ENCODE data around the gene C19orf67. TPM values are rescaled to one million over a fixed set of nuclear protein-coding genes. Genes with fewer than 3 reads are reported as not detected.

C19orf67 gene
- total RNA-seq, 1 experiment from 2014 or later, result not detected

DNA sequence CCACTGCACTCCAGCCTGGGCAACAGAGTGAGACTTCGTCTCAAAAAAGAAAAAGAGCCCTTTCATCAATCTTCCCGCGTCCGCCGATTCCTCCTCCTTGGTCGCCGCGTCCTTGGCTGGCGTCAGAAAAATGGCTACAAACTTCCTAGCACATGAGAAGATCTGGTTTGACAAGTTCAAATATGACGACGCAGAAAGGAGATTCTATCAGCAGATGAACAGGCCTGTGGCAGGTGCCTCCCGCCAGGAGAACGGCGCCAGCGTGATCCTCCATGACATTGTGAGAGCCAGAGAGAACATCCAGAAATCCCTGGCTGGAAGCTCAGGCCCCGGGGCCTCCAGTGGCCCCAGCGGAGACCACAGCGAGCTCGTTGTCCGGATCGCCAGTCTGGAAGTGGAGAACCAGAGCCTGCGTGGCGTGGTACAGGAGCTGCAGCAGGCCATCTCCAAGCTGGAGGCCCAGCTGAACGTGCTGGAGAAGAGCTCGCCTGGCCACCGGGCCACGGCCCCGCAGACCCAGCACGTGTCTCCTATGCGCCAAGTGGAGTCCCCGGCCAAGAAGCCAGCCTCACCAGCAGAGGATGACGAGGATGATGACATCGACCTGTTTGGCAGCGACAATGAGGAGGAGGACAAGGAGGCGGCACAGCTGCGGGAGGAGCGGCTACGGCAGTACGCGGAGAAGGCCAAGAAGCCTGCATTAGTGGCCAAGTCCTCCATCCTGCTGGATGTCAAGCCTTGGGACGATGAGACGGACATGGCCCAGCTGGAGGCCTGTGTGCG lies 15.1 kb downstream of the C19orf67 start:
- in situ Hi-C loops (cut with HindIII; ENCODE audit: low pct_unique_long_range_greater_than_20kb, low sequenced_read_pairs), result no loop called here

DNA sequence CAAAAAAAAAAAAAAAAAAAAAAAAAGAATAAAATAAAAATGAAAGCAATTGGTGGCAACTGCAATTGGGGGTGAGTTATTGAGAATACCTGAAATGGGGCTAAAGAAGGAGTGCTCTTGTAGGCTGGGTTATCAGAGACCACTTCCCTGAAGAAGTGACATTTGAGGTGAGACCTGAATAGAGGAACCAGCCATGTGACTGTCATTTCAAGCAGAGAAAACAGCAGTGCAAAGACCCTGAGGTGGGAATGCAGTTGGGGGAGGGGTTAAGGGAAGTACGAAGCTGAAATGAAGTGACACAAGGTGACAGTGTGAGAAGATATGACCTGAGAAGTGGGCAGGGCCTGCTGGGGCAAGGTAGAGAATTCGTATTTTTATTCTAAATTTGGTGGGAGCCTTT lies 19.4 kb downstream of the C19orf67 start:
- in situ Hi-C loops (cut with HindIII; ENCODE audit: low pct_unique_long_range_greater_than_20kb, low sequenced_read_pairs), result no loop called here
- no peak for DNase-seq (ENCODE audit: low read depth, low spot score)

More for the DNA sequence above, 15.1 kb downstream of the C19orf67 start:
- DNase-seq (ENCODE audit: low read depth, low spot score), result no peak

DNA sequence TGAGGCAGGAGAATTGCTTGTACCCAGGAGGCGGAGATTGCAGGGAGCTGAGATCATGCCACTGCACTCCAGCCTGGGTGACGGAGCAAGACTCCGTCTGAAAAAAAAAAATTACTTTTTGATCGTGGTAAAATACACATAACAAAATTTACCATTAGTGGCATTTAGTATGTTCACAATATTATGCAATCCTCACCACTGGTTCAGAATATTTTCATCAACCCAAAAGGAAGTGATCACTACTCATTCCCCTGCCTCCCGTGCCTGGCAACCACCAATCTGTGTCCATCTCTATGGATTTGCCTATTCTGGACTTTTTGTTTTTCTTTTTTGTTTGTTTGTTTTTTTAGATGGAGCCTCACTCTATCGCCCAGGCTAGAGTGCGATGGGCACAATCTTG lies 22.5 kb downstream of the C19orf67 start:
- DNase-seq (ENCODE audit: low read depth, low spot score), result no peak
- in situ Hi-C loops (cut with HindIII; ENCODE audit: low pct_unique_long_range_greater_than_20kb, low sequenced_read_pairs), result no loop called here

DNA sequence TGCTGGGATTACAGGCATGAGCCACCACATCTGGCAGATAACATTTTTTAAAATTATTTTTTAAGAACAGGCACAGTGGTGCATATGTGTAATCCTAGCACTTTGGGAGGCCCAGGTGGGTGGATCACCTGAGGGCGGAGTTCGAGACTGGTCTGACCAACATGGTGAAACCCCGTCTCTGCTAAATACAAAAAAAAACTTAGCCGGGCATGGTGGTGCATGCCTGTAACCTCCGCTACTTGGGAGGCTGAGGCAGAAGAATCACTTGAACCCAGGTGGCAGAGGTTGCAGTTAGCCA lies 23.1 kb downstream of the C19orf67 start:
- in situ Hi-C loops (cut with HindIII; ENCODE audit: low pct_unique_long_range_greater_than_20kb, low sequenced_read_pairs), result no loop called here
- no peak for DNase-seq (ENCODE audit: low read depth, low spot score)

DNA sequence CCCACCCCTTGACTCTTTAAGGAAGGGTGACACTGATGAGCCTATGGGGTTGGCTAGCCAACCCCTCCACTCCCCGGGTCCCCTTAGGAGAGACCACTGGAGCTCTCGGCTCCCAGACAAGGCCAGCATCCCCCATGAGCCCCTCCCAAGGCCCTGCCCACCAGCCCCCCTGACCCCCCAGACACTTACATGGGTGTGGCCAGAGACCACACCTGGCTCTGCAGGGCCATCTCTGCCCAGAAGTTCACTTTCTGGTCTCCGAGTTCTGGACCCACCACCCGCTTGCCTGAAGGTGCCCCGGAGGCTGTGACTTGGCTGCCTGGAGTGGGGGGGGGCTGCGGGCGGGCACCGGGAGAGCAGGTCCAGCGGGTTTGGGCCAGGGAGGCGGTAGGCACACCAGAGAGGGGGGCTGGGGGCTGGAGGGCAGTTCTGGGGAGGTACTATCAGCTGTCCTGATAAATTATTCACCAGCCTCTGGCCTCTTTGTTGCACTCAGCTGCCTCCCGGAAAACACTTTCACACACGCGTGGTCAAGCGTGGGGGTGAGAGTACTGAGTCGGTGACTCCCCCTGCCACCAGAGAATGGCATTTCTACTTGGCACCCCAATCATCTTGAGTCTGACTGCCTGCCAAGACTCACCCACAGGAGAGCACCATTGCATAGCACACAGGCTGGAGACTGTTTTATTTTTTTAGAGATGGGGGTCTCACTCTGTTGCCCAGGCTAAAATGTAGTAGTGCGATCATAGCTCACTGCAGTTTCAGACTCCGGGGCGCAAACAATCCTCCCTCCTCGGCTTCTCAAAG lies 23.6 kb downstream of the C19orf67 start, which contains the start of gene PALM3:
Gene PALM3, minus strand, starts transcription at position 326 of the 807 bp plus-strand sequence. Its CDS starts 96 bp downstream, at position 230.
- in situ Hi-C loops (cut with HindIII; ENCODE audit: low pct_unique_long_range_greater_than_20kb, low sequenced_read_pairs), result no loop called here
- no peak for DNase-seq (ENCODE audit: low read depth, low spot score)

DNA sequence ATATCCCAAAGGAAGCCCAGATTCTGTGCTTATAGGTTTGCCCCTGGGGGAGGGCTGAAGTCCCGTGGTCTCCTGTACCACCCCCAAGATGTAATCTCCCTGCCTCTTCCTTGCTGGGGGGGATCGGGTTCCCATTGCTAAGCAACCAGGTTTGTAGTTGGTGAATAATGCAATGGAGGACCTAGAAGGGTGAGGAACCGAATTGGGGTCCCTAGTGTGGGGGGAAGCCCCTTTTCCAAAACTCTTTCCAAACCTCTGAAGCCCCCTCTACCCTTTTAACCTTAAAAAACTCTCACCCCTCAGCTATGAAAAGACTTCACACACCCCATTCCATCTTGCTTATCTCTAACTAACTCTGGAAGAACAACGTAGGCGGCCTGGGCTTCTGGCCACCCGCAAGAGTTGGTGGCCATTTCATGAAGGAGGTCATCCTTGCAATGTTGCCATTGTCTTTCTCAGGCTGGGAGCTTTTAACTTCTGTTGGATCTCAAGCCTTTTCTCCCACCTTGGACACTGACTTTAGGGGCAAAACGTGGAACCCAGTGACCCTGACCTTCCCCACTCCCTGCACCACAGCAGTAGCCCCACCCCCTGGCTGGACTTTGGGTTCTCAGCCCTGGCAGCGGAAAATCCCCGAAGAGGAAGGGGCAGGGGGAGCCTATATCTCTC lies 24.4 kb downstream of the C19orf67 start:
- no peak for DNase-seq (ENCODE audit: low read depth, low spot score)
- in situ Hi-C loops (cut with HindIII; ENCODE audit: low pct_unique_long_range_greater_than_20kb, low sequenced_read_pairs), result no loop called here

DNA sequence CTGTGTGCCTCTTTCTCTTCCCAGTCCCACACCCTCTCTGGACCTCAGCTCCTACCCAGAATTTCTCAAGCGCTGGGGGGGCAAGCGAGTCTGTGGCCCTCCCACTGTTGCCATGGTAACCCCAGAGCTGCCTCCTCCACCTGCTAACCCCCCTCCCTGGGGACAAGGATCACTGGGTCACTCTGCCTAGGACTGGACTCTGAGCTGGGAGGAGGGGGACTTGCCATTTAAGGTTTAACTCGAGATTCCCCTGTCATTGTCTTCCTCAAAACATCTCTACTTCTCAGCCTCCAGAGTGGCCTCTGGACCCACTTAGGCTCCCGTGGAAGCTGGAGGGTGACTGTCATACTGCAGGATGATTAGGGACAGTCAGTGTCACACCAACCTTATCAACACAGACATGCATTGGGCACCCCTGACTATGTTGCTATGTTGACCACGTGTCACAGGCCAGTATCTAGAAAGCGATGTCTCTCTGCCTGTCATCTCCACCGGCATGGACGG lies 25.9 kb downstream of the C19orf67 start:
- in situ Hi-C loops (cut with HindIII; ENCODE audit: low pct_unique_long_range_greater_than_20kb, low sequenced_read_pairs), result no loop called here
- DNase-seq (ENCODE audit: low read depth, low spot score), result no peak

DNA sequence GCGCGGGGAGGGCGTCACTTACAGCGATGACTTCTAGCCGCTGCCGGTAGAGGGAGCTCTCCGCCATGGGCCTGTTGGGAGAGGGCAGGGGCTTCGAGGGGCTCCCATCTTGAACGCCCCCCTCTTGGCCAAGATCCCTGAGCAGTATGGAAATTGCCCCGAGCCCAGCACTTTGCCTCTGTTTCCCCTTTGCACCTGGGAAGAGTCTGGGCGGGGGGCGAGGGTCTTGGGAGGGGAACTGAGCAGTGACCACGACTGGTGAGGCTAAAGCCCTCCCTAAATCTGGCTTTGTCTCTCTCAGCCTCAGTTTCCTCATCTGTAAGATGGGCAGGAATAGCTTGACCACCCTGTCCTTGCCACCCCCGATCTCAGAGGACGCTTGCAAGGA lies 26.5 kb downstream of the C19orf67 start:
- no peak for DNase-seq (ENCODE audit: low read depth, low spot score)
- in situ Hi-C loops (cut with HindIII; ENCODE audit: low pct_unique_long_range_greater_than_20kb, low sequenced_read_pairs), result no loop called here

DNA sequence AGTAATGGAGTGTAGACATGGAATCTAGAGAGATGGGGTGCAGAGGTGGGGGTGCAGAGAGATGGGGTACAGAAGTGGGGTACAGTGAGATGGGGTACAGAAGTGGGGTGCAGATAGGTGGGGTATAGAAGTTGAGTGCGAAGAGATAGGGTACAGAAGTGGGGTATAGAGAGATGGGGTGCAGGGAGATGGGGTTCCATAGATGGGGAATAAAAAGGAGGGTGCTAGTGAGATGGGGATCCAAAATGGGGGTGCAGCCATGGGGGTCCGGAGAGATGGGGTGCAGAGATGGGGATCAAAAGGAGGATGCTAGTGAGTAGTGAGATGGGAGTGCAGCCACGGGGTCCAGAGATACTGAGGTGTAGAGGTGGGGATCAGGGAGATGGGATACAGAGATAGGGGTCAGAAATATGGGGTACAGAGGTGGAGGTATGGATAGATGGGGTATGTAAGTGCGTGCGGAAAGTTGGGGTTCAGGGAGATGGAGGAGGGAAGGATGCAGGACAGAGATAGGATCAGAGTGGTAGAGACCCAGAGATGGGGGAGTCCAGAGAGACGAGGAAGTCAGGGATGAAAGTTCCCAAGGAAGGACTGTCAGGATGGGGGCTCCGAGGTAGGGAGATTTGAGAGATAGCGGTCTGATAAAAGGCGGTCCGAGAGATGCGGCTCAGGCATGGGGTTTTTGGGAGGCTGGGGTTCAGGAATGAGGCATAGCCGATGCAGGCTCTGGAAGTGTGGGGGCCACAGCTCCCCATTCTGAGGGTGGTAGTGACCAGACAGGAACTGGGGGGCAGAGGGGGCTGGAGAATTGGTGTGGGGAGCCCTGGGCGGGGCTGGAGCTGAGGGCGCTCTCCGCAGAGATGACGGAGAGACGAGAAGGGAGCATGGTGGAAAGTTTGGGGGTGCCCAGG lies 27.1 kb downstream of the C19orf67 start:
- no peak for DNase-seq (ENCODE audit: low read depth, low spot score)
- in situ Hi-C loops (cut with HindIII; ENCODE audit: low pct_unique_long_range_greater_than_20kb, low sequenced_read_pairs), result no loop called here

DNA sequence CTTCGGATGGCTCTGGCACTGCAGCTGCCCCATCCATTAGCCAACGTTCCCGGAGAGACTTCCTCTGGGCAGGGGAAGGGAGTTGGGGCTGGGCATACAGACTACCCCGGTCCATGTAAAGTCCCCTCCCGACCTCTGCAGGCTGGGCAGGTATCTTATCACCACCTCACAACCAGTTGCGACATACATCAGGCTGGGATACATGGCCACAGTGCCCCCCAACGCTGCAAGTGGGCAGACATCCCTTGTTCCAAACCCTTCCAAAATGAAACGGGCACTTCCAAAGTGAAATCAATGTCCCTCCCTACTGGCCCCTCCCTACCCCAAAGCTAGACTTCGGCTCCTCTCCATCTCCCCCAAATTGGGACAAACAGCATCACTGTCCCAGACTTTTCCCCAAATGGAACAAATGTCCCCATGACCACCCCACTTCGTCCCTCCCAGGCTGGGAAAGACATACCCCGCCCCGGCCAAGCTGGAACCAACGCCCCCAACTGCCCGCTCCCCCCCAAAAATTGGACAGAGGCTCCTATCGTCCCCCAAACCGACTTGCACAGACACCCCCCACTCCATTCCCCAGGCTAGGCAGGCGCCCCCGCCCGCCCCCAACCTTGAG lies 28.7 kb downstream of the C19orf67 start:
- in situ Hi-C loops (cut with HindIII; ENCODE audit: low pct_unique_long_range_greater_than_20kb, low sequenced_read_pairs), result no loop called here
- DNase-seq (ENCODE audit: low read depth, low spot score), result no peak

DNA sequence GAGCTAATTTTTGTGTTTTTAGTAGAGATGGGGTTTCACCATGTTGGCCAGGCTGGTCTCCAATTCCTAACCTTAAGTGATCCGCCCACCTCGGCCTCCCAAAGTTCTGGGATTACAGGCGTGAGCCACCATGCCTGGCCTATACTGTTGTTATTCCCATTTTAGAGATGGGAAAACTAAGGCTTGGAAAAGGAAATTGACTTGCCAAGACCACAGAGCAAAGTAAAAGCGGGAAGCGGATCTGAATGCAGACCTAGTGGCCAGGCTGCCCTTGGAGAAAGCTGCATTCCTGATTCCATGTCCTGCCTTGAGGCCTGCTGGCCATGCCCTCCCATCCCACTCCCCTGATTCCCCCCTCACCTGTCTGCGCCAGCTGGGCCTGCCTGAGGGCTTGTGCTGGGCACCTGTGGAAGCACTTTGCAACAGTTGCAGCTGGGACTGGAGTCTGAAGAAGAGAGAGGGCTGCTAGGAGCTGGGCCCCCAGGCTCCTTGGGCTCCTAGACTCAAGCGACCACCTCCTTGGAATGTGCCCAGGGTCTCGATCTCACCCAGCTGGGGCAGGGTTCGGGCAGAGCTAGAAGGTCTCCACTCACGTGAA lies 29.4 kb downstream of the C19orf67 start:
- no peak for DNase-seq (ENCODE audit: low read depth, low spot score)
- in situ Hi-C loops (cut with HindIII; ENCODE audit: low pct_unique_long_range_greater_than_20kb, low sequenced_read_pairs), result no loop called here

DNA sequence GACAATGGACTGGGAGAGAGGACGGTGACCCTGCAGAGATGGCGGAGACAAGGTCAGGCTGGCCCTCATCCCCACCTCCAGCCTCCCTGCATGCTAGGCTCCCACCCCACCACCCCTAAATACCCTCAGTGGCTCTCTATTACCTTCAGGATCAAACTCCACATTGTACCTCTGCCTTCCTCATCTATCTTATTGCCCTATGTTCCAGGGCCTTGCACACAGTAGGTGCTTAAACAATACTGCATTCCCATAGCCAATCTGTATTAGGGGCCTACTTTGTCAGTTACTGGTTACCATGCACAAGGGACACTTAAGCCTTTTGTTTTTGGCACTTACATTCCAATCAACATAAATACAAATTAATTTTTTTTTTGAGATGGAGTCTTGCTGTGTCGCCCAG lies 30.2 kb downstream of the C19orf67 start:
- no peak for DNase-seq (ENCODE audit: low read depth, low spot score)
- in situ Hi-C loops (cut with HindIII; ENCODE audit: low pct_unique_long_range_greater_than_20kb, low sequenced_read_pairs), result no loop called here

DNA sequence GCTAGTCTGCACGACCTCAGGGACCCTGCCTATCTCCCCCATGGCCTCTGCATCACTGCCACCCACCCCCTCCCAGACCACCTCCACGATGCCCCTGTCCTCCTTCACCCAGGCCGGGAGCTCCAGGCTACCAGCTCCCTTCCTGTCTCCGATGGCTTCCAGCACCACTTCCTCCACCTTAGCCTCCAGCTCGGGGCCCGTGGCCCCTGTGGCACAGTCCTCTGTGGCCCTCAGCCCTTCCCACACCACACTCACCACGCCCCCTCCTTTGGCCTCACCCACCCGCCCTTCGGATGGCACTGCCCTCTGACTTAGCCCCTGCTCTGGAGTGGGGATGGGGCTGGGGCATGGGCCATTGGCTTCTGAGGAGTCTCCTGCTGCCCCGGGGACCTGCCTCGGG lies 30.9 kb downstream of the C19orf67 start:
- DNase-seq (ENCODE audit: low read depth, low spot score), result no peak
- in situ Hi-C loops (cut with HindIII; ENCODE audit: low pct_unique_long_range_greater_than_20kb, low sequenced_read_pairs), result no loop called here

DNA sequence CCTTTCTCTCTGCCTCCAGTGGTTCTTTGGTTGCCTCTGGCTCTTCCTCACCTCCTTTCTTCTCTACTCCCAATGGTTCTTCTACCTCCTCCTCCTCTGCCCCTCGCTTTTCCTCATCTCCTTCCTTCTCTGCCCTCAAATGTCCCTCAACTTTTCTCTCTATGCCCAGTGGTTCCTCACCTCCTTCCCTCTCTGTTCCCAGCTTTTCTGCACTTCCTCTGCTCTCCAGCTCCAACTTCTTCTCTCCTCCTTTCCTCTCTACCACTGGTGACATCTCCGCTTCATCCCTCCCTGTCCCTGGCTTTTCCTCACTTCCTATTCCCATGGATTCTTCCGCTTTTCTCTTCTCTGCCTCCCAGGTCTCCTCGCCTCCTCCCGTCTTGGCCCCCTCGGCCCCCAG lies 31.5 kb downstream of the C19orf67 start:
- in situ Hi-C loops (cut with HindIII; ENCODE audit: low pct_unique_long_range_greater_than_20kb, low sequenced_read_pairs), result no loop called here
- DNase-seq (ENCODE audit: low read depth, low spot score), result no peak

DNA sequence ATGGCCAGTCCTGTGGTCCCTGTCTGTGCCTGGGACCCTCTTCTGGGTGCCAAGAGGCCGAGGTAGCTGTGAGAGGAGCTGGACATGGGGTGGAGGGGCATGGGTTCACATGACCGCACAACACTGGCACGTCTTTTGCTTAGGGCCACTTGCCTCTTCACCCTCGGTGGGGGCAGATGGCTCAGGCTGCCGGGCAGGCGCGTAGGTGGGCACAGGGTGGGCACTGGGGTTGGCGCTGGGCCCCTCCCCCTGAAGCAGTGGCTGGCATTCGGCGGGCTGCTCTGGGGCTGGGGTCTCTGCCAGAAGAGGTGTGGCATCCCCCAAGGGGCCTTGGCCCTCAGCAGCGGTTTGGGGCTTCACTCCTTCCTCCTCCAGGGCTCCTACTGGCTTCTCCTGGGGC lies 32.1 kb downstream of the C19orf67 start:
- in situ Hi-C loops (cut with HindIII; ENCODE audit: low pct_unique_long_range_greater_than_20kb, low sequenced_read_pairs), result no loop called here
- no peak for DNase-seq (ENCODE audit: low read depth, low spot score)

DNA sequence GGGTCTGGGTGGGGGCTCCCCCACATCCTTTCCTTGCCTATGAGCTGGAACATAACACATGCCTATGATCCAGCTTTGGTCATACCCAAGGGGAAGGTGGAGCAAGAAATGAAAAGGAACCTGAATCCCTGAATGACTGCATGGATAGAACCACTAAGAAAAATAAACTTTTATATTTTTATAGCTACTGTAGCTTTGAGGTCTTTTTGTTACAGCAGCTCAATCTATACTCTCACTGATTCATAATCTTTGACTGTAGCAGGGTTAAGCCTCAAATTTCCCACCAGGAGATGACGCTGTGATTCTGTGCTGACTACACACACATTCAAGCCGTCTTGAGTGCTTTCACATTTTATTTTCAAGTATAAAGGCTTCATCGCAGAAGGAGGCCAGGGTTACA lies 32.6 kb downstream of the C19orf67 start:
- in situ Hi-C loops (cut with HindIII; ENCODE audit: low pct_unique_long_range_greater_than_20kb, low sequenced_read_pairs), result no loop called here

DNA sequence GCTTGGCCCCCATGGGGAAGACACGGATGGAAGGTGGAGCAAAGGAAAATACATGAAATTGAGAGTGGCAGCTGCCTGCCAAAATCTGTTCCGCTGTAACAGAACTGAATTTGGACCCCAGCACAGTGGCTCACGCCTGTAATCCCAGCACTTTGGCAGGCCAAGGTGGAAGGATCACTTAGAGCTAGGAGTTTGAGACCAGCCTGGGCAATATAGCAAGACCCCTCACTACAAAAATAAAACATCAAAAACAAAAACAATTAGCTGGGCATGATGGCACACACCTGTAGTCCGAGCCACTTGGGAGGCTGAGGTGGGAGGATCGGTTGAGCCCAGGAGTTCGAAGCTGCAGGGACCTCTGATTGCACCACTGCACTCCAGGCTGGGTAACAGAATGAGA lies 33.1 kb downstream of the C19orf67 start:
- DNase-seq (ENCODE audit: low read depth, low spot score), result no peak
- in situ Hi-C loops (cut with HindIII; ENCODE audit: low pct_unique_long_range_greater_than_20kb, low sequenced_read_pairs), result no loop called here

More for the DNA sequence above, 32.6 kb downstream of the C19orf67 start:
- no peak for DNase-seq (ENCODE audit: low read depth, low spot score)

Data from SK-MEL-5 (cell line).